ENCODE results near the gene ALG14. TPM values are rescaled to one million over a fixed set of nuclear protein-coding genes. Genes with fewer than 3 reads are reported as not detected.
A peak's percentile ranks its signal among the peaks of the same experiment; 100 is the strongest.

ALG14 gene
- total RNA-seq, 2 experiments from 2014 or later = 2.5 to 2.9 TPM

DNA sequence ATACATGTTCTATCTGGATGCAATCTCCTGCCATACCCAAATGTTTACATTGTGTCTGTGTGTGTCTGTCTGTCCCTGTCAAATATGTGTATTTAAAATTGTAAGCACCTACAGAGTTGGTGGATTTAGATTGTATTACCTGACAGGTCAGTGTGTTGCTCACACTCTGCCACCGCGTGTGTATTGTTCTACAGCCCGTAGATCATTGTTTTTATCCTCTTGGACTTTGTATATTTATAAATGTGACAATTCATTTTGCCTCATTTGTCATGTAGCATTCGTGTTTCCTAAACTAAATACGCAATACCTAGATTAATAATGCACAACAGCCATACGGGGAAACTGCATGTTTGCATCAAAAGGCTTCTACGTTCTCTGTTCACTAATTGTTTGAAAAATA lies 634 bp downstream of the ALG14 start:
- TF ChIP-seq, protein P1, sequence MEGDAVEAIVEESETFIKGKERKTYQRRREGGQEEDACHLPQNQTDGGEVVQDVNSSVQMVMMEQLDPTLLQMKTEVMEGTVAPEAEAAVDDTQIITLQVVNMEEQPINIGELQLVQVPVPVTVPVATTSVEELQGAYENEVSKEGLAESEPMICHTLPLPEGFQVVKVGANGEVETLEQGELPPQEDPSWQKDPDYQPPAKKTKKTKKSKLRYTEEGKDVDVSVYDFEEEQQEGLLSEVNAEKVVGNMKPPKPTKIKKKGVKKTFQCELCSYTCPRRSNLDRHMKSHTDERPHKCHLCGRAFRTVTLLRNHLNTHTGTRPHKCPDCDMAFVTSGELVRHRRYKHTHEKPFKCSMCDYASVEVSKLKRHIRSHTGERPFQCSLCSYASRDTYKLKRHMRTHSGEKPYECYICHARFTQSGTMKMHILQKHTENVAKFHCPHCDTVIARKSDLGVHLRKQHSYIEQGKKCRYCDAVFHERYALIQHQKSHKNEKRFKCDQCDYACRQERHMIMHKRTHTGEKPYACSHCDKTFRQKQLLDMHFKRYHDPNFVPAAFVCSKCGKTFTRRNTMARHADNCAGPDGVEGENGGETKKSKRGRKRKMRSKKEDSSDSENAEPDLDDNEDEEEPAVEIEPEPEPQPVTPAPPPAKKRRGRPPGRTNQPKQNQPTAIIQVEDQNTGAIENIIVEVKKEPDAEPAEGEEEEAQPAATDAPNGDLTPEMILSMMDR (IDR thresholded peaks at IDR 0.05) = no peak
- Mint-ChIP-seq H3K27me3 (no peaks in the 10 kb centered on the region), H3K4me1 (ENCODE audit: low read depth) (peaks cover 8% of the 10 kb centered on the region), H3K36me3 (ENCODE audit: low read depth) (peaks cover 2% of the 10 kb centered on the region), H3K4me3 (peak overlapping the region; percentile 93), H3K9me3 (no peaks in the 10 kb centered on the region), H3K27ac (peak overlapping the region; percentile 99)
- DNase-seq (no peak), ATAC-seq (no peak)
- CTCF ChIA-PET = interaction anchor here (1.5 to 6.0 kb wide), 3 partner anchors 12 to 217 kb away, joined by 7 to 47 read pairs (median 20); partner anchors contain the start of gene RWDD3
- POLR2A ChIA-PET = interaction anchor here (1.5 kb wide), 1 partner anchor 162 kb away, joined by 4 read pairs; the partner anchor contains the start of gene RWDD3
- intact Hi-C loops (cut with micrococcal nuclease) = loop anchor here (5.0 kb wide), 1 partner anchor 160 kb away; the partner anchor contains the start of gene RWDD3

DNA sequence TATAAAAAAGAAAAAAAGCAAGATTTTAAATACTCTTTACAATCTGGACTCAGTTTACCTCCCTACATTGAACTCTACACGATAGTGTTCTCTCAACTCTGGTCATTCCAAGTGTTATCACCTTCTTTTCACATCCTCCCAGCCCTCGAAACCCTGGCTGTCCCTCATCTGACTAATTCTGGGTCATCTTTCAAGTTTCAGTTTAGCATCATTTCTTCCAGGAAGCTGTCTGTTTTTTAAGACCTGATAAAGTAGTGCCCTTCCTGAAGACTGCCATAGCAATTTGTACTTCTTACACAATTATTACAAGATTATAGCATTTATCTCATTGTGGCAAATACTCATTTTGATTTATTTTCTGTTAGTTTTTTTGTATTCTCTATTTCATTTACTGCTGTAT lies 1.2 kb downstream of the ALG14 start:
- Mint-ChIP-seq H3K27ac (peak overlapping the region; percentile 99), H3K36me3 (ENCODE audit: low read depth) (peaks cover 2% of the 10 kb centered on the region), H3K27me3 (no peaks in the 10 kb centered on the region), H3K4me1 (ENCODE audit: low read depth) (peaks cover 8% of the 10 kb centered on the region), H3K9me3 (no peaks in the 10 kb centered on the region), H3K4me3 (peak overlapping the region; percentile 93)
- peak; percentile 11 for DNase-seq
- TF ChIP-seq, protein P1 (IDR thresholded peaks at IDR 0.05) = no peak
- intact Hi-C loops (cut with micrococcal nuclease) = loop anchor here (5.0 kb wide), 1 partner anchor 161 kb away; the partner anchor contains the start of gene RWDD3
- POLR2A ChIA-PET = no interaction called here
- no peak for ATAC-seq
- CTCF ChIA-PET = interaction anchor here (1.1 to 6.0 kb wide), 2 partner anchors 13 to 28 kb away, joined by 3 to 47 read pairs; no protein-coding TSS in a partner anchor

DNA sequence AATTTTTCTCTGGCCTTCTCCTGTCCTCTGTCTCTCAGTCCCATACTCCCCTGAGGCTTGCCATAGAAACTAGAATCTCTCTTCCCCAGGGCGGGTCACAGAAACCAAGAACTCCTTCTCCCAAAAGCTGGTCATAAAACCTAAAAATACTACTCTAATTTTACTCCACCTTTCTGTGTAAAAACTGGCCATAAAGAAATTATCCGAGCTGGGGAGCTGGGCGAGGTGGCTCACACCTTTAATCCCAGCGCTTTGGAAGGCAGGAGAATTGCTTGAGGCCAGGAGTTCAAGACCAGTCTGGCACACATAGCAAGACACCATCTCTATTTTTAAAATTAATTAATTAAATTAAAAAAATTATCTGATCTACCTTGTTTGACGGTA lies 3.0 kb downstream of the ALG14 start:
- H3K4me3 Mint-ChIP-seq = no peak overlapping the region
- no peak for ATAC-seq
- no peaks in the 10 kb centered on the region for H3K27me3 Mint-ChIP-seq
- H3K4me1 Mint-ChIP-seq (ENCODE audit: low read depth) = peaks cover 8% of the 10 kb centered on the region
- peaks cover 6% of the 10 kb centered on the region for H3K36me3 Mint-ChIP-seq (ENCODE audit: low read depth)
- no peak overlapping the region for H3K27ac Mint-ChIP-seq
- TF ChIP-seq, protein P1 (IDR thresholded peaks at IDR 0.05) = no peak
- CTCF ChIA-PET = no interaction called here
- intact Hi-C loops (cut with micrococcal nuclease) = loop anchor here (5.0 kb wide), 1 partner anchor 163 kb away; the partner anchor contains the start of gene RWDD3
- no peak for DNase-seq
- POLR2A ChIA-PET = no interaction called here
- H3K9me3 Mint-ChIP-seq = no peaks in the 10 kb centered on the region

DNA sequence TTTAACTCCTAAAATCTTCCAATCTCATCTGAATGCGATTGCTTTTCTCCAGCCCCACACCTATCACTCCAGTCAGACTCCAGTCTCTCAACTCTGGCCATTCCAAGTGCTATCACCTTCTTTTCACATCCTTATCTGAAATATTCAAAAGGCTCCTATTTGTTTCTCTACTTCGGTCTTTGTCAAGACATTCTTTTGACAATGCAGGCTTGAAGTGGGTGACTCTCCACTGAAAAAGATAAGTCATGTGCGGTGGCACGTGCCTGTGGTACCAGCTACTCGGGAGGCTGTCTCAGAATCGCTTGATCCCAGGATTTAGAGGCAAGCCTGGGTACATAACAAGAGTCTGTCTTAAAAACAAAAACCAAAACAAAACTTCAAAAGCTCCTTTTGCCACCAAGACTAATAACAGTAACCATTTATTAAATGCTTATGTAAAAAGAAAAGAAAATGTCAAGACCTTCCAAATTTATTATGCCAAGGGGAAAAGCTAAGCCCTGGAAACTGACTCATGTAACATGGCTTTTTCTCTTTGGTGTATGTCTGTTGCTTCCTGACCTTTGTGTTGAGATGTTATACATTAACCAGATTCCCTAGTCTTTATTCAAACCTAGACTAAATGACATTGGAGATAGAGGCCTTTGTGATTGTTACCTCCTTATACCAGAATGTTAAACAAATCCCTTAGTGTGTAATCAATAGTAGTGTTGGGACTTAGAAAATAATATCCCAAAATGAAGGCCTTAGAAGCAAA lies 3.6 kb downstream of the ALG14 start:
- CTCF ChIA-PET = no interaction called here
- ATAC-seq = no peak
- H3K9me3 Mint-ChIP-seq = no peaks in the 10 kb centered on the region
- H3K27ac Mint-ChIP-seq = no peak overlapping the region
- TF ChIP-seq, protein P1 (IDR thresholded peaks at IDR 0.05) = no peak
- intact Hi-C loops (cut with micrococcal nuclease) = no loop called here
- no peak for DNase-seq
- POLR2A ChIA-PET = no interaction called here
- no peak overlapping the region for H3K4me3 Mint-ChIP-seq
- no peaks in the 10 kb centered on the region for H3K27me3 Mint-ChIP-seq
- H3K4me1 Mint-ChIP-seq (ENCODE audit: low read depth) = peaks cover 8% of the 10 kb centered on the region
- peaks cover 7% of the 10 kb centered on the region for H3K36me3 Mint-ChIP-seq (ENCODE audit: low read depth)

DNA sequence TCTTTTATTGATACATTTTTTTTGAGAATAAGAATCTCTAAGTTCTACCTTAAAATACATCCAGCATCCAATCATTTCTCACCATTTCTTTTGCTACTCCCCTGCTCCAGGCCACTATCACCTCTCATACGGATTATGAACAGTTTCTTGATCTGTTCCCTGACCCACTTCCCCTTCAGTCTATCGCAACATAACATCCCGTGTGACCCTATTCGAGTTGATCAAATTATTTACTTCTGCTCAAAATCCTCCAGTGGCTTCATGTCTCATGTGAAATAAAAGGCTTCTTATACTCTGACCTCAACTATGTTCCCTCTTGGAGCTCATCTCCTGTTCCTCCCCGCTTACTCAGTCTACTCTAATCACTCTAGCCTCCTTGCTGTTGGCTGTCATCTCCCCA lies 5.2 kb downstream of the ALG14 start:
- ATAC-seq (no peak), DNase-seq (no peak)
- Mint-ChIP-seq H3K27me3 (no peaks in the 10 kb centered on the region), H3K4me3 (no peak overlapping the region), H3K27ac (no peak overlapping the region), H3K36me3 (ENCODE audit: low read depth) (peaks cover 23% of the 10 kb centered on the region), H3K4me1 (ENCODE audit: low read depth) (peaks cover 8% of the 10 kb centered on the region), H3K9me3 (no peaks in the 10 kb centered on the region)
- TF ChIP-seq, protein P1 (IDR thresholded peaks at IDR 0.05) = no peak
- CTCF ChIA-PET = interaction anchor here (0.9 kb wide), 1 partner anchor 16 kb away, joined by 3 read pairs; no protein-coding TSS in a partner anchor
- POLR2A ChIA-PET = no interaction called here
- intact Hi-C loops (cut with micrococcal nuclease) = no loop called here
